Activated CD8-positive, alpha-beta memory T cell treated with anti-CD3 and anti-CD28 coated beads, Interleukin-2, amount 50 U/mL, for 4 hours (primary cell): ENCODE results near the gene FGD4.

ENCODE experiments used
- DNase-seq: peaks from one replicate; pipeline ENCODE4 v3.0.0-alpha.2; 2020

FGD4 gene

DNA sequence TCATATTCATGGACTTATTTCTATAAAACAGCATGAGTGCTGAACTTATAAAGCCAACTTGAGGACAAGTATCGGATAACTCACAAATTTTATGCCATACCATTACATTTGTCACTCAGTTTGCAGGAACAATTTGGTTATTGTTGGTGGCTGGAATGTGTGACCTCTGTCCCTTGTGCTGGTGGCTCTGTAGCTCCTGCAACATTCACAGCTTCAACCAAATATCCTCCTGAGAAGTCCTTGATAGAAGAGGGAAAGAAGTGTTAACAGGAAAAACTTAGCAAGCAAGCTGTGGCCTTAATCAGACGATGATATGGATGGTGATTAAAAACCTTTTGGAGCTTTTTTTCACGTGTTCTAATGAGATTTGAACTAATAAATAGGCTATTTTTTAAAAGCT lies 218.8 kb downstream of the FGD4 start:
- DNase-seq: no peak

DNA sequence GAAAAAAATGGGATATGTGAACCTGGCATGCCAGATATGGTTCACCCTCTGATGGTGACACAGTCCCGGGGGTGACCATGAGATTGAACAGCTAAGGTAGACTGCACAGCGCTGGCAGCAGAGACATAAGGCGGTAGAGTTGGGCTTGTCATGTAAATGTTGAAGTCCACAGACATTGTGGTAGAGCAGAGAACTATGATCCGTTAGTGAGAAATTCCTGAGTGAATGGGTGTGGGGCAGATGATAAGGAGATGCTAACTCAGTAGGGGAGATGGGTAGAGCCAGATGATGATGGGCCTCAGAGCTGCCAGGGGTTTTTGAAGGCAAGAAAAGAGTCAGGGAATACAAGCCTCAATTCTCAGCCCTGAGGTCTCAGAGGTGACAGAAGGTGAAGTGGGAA lies 228.6 kb downstream of the FGD4 start:
- DNase-seq: no peak

DNA sequence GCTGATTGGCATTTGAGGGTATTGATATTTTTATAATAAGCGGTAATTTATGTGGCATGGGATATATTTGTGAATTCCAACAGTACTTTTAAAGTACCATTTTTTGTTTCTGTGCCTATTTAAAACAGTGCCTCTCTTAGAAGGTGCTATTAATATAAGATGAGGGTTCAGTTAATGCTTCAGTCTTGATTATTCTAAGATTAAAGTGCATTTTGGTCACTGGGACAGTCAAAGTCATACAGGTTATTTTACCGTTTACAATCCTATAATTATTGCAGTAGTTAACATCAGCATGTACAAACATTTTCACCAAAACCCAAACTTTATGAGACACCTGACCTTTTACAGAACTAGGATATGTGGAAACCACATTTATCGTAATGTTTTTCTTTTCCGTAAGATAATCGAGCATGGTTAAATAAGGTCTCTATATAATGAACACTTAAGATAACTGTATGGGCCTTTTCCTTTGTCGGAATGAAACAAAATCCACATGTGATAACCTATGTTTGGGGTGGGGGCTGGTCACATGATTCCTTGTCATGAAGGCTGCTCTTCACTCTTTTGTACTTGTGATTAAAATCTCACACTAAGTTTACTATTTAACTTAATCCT lies 242.0 kb downstream of the FGD4 start:
- no peak for DNase-seq

DNA sequence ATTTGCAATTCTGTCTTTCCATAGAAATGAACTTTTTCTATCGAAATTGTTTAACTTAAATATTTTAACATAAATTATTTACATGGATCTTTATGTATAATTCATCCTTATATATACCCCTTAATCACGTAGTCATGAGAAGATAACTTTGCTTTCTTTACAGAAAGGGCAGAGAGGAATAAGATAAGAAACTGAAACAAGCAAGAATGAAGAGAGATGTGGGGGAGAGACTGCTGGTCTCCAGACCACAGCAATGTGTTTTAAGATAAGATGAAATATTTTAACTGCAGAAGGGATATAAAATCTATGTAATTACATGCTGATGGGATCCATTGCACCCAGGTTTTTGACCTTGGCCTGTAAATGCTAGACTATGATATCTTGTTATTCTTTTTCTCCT lies 245.1 kb downstream of the FGD4 start:
- DNase-seq: no peak

DNA sequence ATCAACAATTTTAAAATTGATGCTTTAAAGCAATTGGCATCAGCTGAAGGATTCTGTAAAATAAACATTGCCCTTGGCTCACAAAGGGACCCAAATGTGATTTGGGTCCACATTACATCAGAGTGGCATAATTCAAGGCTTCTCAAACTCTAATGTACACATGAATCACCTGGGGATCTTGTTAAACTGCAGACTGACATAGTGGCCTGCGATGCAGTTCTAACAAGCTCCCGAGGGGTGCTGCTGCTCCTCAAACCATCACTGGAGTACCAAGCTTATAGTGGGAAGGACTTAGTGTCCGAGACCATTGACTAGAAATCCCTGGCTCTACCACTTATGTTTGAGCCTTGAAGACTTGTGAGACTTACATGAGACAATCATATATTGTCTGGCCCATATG lies 247.9 kb downstream of the FGD4 start:
- DNase-seq: no peak

DNA sequence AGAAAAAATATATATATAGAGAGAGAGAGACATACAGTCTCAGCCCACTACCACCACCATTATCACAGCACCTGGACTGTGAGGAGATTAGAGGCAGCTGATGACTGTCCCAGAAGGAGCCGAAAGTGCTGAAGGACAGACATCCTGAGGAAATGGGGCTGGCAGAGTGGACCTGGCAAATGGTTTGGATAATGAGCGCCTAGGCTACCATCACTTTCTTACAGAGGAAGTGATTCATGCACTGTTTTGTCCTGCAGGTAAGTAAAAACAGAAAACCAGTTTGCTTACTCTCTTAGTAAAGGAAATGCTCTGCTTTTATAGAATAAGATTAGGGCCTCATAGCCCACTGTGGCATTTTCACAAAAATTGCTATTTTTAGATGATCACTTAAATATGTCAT lies 251.2 kb downstream of the FGD4 start:
- DNase-seq: no peak

DNA sequence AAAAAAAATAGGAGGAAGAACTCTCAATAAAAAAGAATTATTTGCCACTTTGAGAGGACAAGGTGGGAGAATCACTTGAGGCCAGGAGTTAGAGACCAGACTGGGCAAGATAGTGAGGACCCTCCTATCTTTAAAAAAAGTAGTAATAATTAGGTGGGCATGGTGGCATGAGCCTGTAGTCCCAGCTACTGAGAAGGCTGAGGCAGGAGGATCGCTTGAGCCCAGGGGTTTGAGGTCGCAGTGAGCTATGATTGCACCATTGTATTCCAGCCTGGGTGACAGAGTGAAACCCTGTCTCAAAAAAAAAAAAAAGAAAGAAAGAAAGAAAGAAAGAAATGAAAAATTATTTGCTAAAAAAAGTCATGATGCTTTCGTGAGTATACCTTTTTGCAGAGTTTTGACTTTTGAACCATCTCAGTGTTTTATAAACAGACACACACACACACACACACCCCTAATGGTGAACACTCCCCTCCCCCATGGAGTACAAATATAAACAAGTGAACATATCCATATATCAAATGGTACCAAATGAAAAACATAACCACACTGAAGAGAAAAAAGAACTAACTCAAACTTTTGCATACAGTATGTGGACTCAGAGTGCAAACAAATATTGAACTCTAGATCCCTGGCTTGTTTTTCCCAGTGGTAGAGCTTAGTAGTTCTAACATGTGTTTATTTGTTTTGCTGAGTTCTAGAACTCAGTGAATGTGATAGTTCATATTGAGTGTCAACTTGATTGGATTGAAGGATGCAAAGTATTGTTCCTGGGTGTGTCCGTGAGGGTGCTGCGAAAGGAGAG lies 252.0 kb downstream of the FGD4 start:
- no peak for DNase-seq

DNA sequence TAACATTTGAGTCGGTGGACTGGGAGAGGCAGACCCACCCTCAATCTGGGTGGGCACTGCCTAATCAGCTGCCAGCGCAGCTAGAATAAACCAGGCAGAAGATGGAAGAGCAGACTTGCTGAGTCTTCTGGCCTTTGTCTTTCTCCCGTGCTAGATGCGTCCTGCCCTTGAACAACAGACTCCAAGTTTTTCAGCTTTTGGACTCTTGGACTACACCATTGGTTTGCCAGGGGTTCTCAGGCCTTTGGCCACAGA lies 252.5 kb downstream of the FGD4 start:
- no peak for DNase-seq

DNA sequence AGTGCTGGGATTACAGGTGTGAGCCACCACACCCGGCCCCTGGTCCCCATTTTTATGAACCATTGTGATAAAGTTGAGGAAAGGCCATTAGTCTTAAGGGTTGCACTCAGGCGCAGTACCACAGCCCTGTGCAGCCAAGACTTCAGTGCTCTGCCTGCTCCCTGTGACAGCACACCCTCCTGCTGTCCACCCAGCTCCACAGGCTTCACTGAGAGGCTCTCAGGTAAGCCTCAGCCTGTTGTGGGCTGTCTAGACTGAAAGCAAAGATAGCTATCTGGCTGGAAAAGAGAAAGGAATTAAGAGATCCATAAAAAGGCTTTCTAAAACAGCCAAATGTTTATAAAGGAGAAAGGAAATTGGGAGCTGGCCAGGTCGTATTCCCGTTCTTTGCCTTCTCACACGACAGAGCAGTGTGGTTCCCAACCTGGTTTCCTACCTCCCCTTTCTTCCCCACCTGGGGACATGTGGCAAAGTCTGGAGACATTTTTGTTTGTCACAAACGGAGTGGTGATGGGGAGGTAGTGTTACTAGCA lies 260.6 kb downstream of the FGD4 start:
- no peak for DNase-seq

DNA sequence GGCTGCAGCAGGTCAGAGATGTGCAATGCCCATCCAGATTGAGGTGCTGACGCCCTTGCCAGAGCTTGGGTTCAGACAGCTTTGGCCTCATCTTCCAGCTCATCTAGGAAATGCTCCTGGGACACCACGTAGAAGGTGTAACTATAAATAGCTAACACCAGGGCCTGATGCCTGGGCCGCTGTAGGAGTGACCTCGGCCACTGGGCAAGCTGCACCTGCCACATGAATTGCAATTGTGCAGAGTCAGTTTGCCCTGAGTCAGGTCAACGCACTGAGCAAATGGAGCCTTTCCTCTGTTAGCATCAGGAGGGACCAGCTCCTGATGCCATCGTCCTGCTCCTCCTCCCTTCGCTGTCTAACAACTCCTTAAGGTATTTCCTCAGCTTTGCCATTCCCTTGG lies 262.3 kb downstream of the FGD4 start:
- no peak for DNase-seq

DNA sequence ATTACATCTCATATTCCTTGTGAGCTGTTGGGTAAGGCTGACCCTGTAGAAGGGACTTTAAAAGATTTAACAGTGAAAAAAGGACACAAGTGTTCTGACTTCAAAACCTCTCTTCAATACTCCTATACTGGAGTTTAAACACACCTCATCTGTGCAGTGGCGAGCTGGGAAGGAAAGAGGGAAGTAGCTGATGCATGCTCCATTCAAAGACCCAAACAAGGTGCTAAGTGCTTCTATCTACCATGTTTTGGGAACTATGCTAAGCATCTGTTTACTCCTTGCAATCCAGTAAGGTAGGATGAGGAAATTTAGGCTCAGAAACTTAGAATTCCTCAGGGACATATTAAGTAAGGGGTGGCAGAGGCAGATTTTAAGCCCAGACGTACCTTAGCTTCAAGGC lies 263.3 kb downstream of the FGD4 start:
- DNase-seq: no peak

DNA sequence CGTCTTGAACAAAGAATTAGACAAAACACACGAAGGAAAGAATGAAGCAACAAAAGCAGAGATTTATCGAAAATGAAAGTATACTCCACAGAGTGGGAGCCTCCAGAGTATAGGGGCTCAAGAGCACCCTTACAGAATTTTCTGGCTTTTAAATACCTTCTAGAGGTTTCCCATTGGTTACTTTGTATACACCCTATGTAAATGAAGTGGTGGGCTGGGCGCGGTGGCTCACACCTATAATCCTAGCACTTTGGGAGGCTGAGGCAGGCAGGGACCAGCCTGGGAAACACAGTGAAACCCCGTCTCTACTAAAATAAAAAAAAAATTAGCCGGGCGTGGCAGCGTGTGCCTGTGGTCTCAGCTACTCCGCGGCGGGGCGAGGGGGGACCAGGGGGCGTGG lies 266.7 kb downstream of the FGD4 start:
- no peak for DNase-seq

DNA sequence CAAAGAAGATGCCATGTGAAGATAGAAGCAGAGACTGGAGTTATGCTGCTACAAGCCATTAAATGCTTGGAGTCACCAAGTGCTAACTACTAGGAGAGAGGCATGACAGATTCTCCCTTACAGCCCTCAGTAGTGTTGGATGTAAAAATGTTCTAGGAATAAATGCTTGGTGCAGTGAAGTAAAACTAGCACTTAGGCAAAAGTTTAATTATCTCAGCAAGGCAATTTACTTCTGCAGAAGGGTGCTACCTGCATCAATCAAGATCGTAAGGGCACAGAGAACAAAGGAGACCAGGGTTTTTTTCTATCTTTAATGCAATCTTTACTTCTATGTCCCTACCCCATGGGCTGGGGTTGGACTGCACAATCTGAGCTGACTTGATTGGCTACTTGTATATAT lies 270.2 kb downstream of the FGD4 start:
- DNase-seq: no peak

DNA sequence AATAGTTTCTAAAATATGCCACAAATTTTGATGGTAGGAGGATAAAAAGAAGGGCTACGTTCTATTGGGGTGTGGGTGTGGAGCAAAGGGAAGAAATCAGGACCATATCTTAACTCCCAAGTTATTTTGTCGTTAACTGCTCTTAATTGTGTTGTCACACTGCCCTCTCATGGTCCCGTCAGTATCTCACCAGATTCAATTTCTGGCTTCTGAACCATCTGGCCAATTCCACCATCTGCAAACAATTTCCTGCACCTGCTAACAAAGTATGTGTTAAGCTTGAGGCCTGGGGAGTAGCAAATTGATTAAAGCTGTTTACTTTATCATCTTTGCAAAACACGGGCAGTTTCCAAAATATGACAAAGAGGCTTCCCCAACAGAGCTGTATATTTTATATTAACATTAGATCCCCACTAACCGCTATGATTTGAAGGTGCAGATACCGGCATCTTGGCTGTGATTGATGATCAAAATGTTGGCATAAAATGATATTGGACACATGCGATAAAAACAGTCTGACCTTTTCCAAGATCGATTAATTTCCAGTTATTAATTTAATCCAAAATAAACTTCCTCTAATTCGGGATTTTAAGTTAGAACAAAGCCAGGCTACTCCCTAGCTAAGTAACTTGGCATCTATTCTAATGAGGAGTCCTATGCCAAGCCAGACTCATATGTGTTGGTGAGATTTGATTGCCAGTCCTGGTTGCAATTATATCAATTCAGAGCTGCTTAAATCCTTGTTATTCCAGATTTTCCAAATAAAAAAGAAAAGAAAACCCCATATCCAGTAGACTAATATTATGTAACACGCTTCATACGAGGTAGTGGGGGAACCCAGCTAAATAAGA lies 272.8 kb downstream of the FGD4 start:
- no peak for DNase-seq

DNA sequence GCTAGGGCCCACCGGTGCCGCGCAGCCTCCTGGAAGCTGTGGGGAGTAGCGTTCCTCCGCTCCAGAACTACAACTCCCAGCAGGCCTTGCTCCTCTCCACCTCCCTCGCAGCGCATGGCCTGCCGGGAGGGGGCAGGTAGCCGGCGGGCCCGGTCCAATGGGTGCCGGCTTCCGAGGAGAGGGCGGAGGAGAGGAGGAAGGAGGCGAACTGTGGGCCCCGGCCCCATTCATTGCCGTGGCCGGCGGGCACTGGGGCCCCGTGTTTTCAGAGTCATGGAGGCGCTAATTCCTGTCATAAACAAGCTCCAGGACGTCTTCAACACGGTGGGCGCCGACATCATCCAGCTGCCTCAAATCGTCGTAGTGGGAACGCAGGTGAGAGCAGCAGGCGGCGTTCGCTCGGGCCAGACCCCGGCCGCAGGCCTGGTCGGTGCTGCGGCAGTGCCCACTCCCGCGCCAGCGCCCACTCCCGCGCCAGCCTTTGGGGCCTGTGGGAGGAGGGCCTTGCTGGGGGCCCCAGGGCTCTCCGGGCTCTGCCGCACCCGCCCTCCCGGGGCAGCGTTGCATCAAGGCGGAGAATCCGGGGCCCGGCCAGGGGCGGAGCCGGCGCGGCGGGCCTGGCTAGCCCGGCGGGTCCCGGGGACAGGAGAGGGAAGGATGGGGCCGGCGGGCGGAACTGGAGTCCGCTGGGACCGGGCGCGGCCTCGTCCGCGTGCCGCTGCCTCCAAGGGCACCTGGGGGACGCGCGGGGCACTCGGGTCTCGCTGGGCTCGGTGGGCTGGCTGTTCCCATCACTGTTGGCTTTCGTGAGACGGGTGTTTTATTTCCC lies 279.9 kb downstream of the FGD4 start, which contains the start of gene DNM1L:
Gene DNM1L, plus strand, starts transcription at position 211 of the 829 bp plus-strand sequence. Its CDS starts 63 bp downstream, at position 274.
- DNase-seq: peak; percentile 92

DNA sequence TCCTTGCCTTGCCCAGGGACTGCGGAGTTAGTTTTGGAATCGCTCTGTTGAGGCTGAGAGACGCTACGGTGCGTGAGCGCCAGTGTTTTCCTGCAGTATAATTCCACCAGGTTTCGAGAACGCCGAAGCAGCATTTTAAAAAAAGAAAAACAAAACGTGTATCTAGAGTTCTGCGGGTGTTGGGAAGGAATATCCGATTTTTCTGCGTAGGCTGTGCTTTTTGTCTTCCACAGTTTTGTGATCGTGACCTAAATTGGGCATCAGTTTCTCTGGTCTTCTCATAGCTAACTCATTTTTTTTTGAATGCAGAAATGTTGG lies 280.5 kb downstream of the FGD4 start:
- DNase-seq: no peak

DNA sequence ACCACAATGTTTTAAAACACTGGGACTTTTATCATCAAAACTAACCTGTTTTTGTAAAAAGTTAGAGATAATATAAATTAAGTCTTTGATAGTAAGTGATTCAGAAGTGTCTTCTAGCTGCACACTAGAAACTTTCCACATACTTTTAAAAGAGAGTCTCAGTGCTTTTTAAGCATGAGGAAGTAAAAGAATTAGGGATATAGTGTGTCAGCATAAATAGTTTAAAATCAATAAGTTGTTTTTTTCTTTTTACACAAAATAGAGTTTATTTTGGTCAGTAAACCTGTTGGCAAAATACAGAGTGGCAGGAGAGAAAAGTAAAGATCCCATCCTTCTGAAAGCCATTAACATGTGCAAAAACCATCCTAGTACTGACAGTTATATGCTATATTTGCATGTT lies 281.4 kb downstream of the FGD4 start:
- DNase-seq: no peak

DNA sequence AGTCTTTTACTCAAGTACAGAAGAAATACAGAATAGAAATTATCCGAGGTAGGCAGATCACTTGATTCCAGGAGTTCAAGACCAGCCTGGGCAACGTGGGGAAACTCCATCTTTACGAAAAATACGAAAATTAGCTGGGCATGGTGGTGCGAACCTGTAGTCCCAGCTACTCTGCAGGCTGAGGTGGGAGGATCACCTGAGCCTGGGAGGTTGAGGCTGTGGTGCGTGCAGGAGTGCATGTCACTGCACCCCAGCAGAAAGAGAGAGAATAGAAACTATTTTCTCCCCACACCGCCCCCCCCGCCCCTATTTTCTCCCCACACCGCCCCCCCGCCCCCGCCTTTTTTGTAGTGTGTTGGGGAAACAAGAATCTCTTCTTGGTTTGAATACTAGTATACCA lies 281.9 kb downstream of the FGD4 start:
- no peak for DNase-seq

DNA sequence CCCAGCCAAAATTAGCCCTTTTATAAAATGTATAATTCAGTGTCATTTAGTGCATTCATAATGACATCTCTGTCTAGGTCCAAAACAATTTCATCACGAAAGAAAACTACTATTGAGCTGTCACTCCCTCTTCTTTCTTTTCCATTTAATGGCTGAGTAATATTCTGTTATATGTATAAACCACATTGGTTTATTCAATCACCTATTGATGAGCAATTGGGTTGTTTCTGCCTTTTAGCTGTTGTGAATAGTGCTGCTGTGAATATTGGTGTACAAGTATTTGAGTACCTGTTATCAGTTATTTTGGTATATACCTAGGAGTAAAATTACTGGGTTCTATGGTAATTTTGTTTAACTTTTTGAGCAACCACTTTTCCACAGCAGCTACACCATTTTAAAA lies 287.0 kb downstream of the FGD4 start:
- no peak for DNase-seq

DNA sequence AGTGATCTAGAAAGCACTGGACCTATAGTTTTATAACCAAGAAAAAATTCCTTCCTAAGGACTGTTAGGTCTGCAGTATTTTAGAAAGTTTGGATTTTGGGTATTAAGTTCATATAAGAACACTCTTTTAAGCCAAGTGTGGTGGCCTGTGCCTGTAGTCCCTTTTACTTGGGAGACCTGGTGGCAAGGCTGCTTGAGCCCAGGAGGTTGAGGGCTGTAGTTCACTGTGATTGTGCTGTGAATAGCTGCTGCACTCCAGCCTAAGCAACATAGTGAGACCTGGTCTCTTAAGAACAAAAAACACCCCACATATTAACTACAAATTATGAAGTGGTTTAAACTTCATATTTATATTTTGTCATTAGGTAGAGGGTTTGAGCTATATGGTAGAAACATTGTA lies 289.4 kb downstream of the FGD4 start:
- no peak for DNase-seq

DNA sequence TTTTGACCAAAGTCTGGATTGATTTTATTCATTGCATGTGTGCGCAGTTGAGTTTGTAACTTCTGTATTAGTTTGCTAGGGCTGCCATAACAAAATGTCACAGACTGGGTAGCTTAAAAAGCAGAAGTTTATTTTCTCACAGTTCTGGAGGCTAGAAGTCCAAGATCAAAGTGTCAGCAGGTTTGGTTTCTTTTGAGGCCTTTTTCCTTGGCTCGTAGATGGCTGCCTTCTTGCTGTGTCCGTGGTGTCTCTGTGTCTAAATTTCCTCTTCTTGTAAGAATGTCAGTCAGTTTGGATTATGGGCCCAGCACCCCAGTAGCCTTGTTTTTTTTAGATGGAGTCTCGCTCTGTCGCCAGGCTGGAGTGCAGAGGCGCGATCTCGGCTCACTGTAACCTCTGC lies 291.6 kb downstream of the FGD4 start:
- DNase-seq: no peak

DNA sequence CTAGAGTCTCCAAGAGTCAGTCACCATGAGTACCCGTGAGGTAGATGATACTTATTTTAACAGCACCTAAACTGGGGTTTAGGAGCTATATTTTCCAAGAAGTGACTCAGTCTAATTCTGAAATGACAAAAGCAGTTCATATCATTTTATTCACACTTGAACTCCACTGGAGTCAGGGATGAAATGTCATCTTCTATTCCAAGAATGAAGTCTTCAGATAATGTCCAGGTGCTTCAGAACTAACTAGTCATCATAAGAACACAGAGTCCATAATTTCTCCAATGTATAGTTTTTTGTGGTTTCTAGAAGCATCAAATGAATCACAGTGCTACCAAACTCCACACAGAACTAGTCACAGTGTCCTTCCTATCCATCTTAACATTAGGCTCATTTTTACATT lies 293.0 kb downstream of the FGD4 start:
- DNase-seq: no peak

DNA sequence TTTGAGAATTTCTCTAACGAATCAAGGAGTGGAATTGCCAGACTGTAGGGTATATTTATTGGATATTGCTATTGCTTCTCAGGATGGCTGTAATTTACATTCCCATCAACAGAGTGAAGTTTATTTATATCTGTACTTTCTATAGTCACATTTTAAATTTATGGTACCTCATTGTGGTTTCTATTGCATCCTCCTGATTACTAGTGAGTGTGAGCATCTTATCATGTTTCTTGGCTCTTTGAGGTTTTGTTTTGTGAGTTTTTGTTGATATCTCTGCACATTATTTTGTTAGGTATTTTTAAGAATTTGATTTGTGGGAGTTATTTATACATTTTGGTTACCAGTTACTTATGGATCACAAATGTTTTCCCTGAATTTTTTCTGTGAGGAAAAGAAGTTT lies 293.7 kb downstream of the FGD4 start:
- DNase-seq: no peak
